ENCODE results near the gene CACNA1E. TPM values are rescaled to one million over a fixed set of nuclear protein-coding genes. Genes with fewer than 3 reads are reported as not detected.

CACNA1E gene
- total RNA-seq, 2 donors from 2014 or later: 0.02 TPM; not detected in 1

- no peaks in the 10 kb centered on the region for H3K9me3 Mint-ChIP-seq
- peaks cover 4% of the 10 kb centered on the region for H3K4me1 Mint-ChIP-seq (ENCODE audit: low read depth)
- no peak overlapping the region for H3K4me3 Mint-ChIP-seq
- no peaks in the 10 kb centered on the region for H3K36me3 Mint-ChIP-seq (ENCODE audit: insufficient read depth in 2 of 2)
- ATAC-seq (replicated peaks in 1 of 2) (no peak), DNase-seq (no peak)
- peaks cover 68% of the 10 kb centered on the region for H3K27me3 Mint-ChIP-seq (ENCODE audit: low read depth)
- H3K27ac Mint-ChIP-seq: no peak overlapping the region
Measured at GRCh38 chr1:181490740-181491712, 7.7 kb downstream of the CACNA1E start.

DNA sequence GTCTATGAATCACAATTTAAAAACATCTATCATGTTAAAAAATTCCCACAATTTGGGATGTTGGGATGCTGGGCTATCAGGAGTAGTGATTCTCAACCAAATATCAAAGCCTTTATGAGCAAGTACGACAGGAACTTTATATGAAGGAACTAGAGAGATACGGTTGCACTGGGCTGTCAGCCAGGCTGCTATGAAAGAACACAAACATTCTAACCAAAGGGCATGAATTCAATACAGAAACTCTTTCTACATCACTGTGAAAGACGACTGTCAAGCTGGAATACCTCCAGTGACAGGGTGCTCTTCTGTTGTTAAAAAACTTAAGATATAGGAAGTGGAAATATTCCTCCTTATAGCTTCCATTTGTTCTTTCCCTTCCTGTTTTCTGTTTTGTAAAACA lies 9.8 kb downstream of the CACNA1E start:
- no peaks in the 10 kb centered on the region for H3K36me3 Mint-ChIP-seq (ENCODE audit: insufficient read depth in 2 of 2)
- H3K27me3 Mint-ChIP-seq (ENCODE audit: low read depth): peaks cover 67% of the 10 kb centered on the region
- ATAC-seq (replicated peaks in 1 of 2): no peak
- DNase-seq: no peak
- no peaks in the 10 kb centered on the region for H3K9me3 Mint-ChIP-seq
- H3K4me1 Mint-ChIP-seq (ENCODE audit: low read depth): no peaks in the 10 kb centered on the region
- no peak overlapping the region for H3K27ac Mint-ChIP-seq
- no peak overlapping the region for H3K4me3 Mint-ChIP-seq

DNA sequence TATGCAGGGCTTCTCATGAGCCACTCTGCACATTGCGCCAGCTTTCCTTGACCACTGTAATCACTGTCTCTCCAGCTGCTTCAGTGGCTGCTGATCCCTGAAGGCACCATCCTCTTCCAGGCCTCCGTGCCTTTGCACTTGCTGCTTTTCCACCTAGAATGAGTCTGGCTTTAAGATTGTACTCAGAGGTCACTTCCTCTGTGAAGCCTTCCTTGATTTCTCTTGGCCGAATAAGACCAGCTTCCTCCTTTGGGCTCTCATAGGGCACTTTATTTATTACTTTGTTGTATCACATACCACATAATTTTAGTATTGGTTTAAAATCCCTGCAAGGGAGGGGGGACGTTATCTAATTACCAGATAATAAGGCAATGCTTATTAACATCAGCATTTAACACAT lies 10.6 kb downstream of the CACNA1E start:
- H3K9me3 Mint-ChIP-seq: no peaks in the 10 kb centered on the region
- peaks cover 68% of the 10 kb centered on the region for H3K27me3 Mint-ChIP-seq (ENCODE audit: low read depth)
- no peak for DNase-seq
- no peak overlapping the region for H3K27ac Mint-ChIP-seq
- no peak for ATAC-seq (replicated peaks in 1 of 2)
- H3K4me1 Mint-ChIP-seq (ENCODE audit: low read depth): no peaks in the 10 kb centered on the region
- no peak overlapping the region for H3K4me3 Mint-ChIP-seq
- H3K36me3 Mint-ChIP-seq (ENCODE audit: insufficient read depth in 2 of 2): no peaks in the 10 kb centered on the region

GRCh38 chr1:181496759-181497158 lies 13.4 kb downstream of the CACNA1E start:
- Mint-ChIP-seq H3K4me1 (ENCODE audit: low read depth) (no peaks in the 10 kb centered on the region), H3K9me3 (no peaks in the 10 kb centered on the region), H3K36me3 (ENCODE audit: insufficient read depth in 2 of 2) (no peaks in the 10 kb centered on the region), H3K4me3 (no peak overlapping the region), H3K27me3 (ENCODE audit: low read depth) (peaks cover 72% of the 10 kb centered on the region), H3K27ac (no peak overlapping the region)
- ATAC-seq (replicated peaks in 1 of 2) (no peak), DNase-seq (no peak)

DNA sequence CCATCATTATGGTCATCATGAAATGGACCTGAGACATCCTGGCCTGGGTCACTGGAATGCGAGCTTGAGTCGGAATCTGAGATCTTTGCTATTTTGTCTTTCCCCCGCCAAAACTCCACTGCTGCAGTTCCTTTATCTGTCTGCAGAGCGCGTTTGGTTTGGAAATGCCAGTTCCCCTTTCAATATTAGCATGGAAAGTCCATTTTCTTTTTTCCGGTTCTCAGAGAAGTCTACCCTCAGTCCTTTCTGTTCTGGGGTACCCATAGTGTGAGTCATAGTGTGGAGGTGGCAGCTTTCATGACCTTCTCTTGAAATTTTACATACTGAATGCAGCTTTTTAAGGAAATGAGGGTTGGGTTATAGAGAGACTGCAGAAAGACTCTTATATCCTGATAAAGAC lies 14.6 kb downstream of the CACNA1E start:
- no peak for DNase-seq
- Mint-ChIP-seq H3K9me3 (no peaks in the 10 kb centered on the region), H3K36me3 (ENCODE audit: insufficient read depth in 2 of 2) (no peaks in the 10 kb centered on the region), H3K4me1 (ENCODE audit: low read depth) (no peaks in the 10 kb centered on the region), H3K27me3 (ENCODE audit: low read depth) (peaks cover 72% of the 10 kb centered on the region), H3K27ac (no peak overlapping the region), H3K4me3 (no peak overlapping the region)
- ATAC-seq (replicated peaks in 1 of 2): no peak

GRCh38 chr1:181499825-181500224 lies 16.5 kb downstream of the CACNA1E start:
- ATAC-seq (replicated peaks in 1 of 2): no peak
- Mint-ChIP-seq H3K27ac (no peak overlapping the region), H3K9me3 (no peaks in the 10 kb centered on the region)

DNA sequence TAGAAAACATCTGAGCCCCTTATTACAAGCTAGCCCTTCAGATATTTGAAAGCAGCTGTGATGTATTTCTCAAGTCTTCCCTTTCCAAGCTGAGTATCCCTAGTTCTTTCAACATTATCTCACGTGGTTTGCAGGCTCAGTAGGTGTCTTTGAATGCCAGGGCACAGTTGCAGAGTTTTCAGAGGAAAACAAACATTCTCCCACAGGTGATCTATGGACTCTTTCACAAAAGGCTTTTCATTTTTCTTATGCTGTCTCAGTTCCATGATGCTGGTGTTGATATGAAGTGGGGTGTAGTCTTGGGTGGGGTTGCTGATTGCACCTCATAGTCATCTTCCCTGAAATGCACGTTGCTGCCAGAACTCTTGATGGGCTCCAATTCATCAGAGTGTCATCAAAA lies 17.3 kb downstream of the CACNA1E start:
- H3K9me3 Mint-ChIP-seq: no peaks in the 10 kb centered on the region
- H3K27me3 Mint-ChIP-seq (ENCODE audit: low read depth): peaks cover 61% of the 10 kb centered on the region
- ATAC-seq (replicated peaks in 1 of 2) (no peak), DNase-seq (no peak)
- no peak overlapping the region for H3K4me3 Mint-ChIP-seq
- H3K4me1 Mint-ChIP-seq (ENCODE audit: low read depth): peaks cover 10% of the 10 kb centered on the region
- no peaks in the 10 kb centered on the region for H3K36me3 Mint-ChIP-seq (ENCODE audit: insufficient read depth in 2 of 2)
- no peak overlapping the region for H3K27ac Mint-ChIP-seq

More at GRCh38 chr1:181499825-181500224, 16.5 kb downstream of the CACNA1E start:
- Mint-ChIP-seq H3K4me3 (no peak overlapping the region), H3K4me1 (ENCODE audit: low read depth) (peaks cover 5% of the 10 kb centered on the region), H3K27me3 (ENCODE audit: low read depth) (peaks cover 68% of the 10 kb centered on the region), H3K36me3 (ENCODE audit: insufficient read depth in 2 of 2) (no peaks in the 10 kb centered on the region)
- DNase-seq: no peak

DNA sequence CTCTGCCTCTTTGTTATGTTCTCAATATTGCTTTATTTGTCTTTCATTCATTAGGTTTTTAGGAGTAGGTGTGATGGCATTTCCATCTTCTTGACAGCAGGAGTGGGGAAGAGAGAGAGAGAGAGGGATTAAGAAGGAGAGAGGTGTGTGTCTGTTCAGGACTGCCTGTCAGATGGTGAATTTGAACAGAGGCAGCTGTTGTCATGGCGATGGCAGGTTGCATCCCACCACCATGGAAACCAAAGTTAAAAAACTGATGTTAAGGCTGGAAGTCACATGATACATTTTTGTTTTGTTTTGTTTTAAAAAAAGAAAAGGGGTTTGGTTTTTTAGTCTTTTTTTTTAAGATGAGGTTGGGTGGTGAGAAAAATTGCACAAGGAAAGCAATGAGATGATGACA lies 18.3 kb downstream of the CACNA1E start:
- Mint-ChIP-seq H3K36me3 (ENCODE audit: insufficient read depth in 2 of 2) (no peaks in the 10 kb centered on the region), H3K27me3 (ENCODE audit: low read depth) (peaks cover 54% of the 10 kb centered on the region), H3K4me1 (ENCODE audit: low read depth) (peaks cover 10% of the 10 kb centered on the region), H3K9me3 (no peaks in the 10 kb centered on the region), H3K27ac (no peak overlapping the region), H3K4me3 (no peak overlapping the region)
- ATAC-seq (replicated peaks in 1 of 2): no peak
- no peak for DNase-seq

- Mint-ChIP-seq H3K27ac (no peak overlapping the region), H3K27me3 (ENCODE audit: low read depth) (peaks cover 39% of the 10 kb centered on the region), H3K4me1 (ENCODE audit: low read depth) (peaks cover 10% of the 10 kb centered on the region), H3K9me3 (no peaks in the 10 kb centered on the region), H3K36me3 (ENCODE audit: insufficient read depth in 2 of 2) (no peaks in the 10 kb centered on the region), H3K4me3 (no peak overlapping the region)
- no peak for DNase-seq
- ATAC-seq (replicated peaks in 1 of 2): no peak
Measured at GRCh38 chr1:181503171-181503810, 20.0 kb downstream of the CACNA1E start.

- H3K4me3 Mint-ChIP-seq: no peak overlapping the region
- DNase-seq (peak; percentile 10 to 12), ATAC-seq (replicated peaks in 1 of 2) (peak; percentile 45 to 57)
- H3K4me1 Mint-ChIP-seq (ENCODE audit: low read depth): peaks cover 10% of the 10 kb centered on the region
- H3K36me3 Mint-ChIP-seq (ENCODE audit: insufficient read depth in 2 of 2): no peaks in the 10 kb centered on the region
- peaks cover 30% of the 10 kb centered on the region for H3K27me3 Mint-ChIP-seq (ENCODE audit: low read depth)
- no peak overlapping the region for H3K27ac Mint-ChIP-seq
- H3K9me3 Mint-ChIP-seq: no peaks in the 10 kb centered on the region
Measured at GRCh38 chr1:181504399-181504842, 21.1 kb downstream of the CACNA1E start.

- H3K4me3 Mint-ChIP-seq: no peak overlapping the region
- peaks cover 22% of the 10 kb centered on the region for H3K27me3 Mint-ChIP-seq (ENCODE audit: low read depth)
- H3K9me3 Mint-ChIP-seq: no peaks in the 10 kb centered on the region
- no peak for DNase-seq
- no peak overlapping the region for H3K27ac Mint-ChIP-seq
- no peaks in the 10 kb centered on the region for H3K36me3 Mint-ChIP-seq (ENCODE audit: insufficient read depth in 2 of 2)
- ATAC-seq (replicated peaks in 1 of 2): no peak
- H3K4me1 Mint-ChIP-seq (ENCODE audit: low read depth): peaks cover 10% of the 10 kb centered on the region
Measured at GRCh38 chr1:181506563-181507353, 23.4 kb downstream of the CACNA1E start.

GRCh38 chr1:181508486-181509165 lies 25.3 kb downstream of the CACNA1E start:
- Mint-ChIP-seq H3K4me3 (no peak overlapping the region), H3K27me3 (ENCODE audit: low read depth) (peaks cover 20% of the 10 kb centered on the region), H3K9me3 (no peaks in the 10 kb centered on the region), H3K27ac (no peak overlapping the region), H3K4me1 (ENCODE audit: low read depth) (peaks cover 10% of the 10 kb centered on the region), H3K36me3 (ENCODE audit: insufficient read depth in 2 of 2) (no peaks in the 10 kb centered on the region)
- DNase-seq (no peak), ATAC-seq (replicated peaks in 1 of 2) (peak in 1 of 2 donors; percentile 35)

Data from activated T-cell treated with anti-CD3 and anti-CD28 coated beads, Interleukin-2, amount 50 U/mL, for 72 hours (primary cell).